Measurements from ENCODE around the gene KLK11.

Gene KLK11

DNA sequence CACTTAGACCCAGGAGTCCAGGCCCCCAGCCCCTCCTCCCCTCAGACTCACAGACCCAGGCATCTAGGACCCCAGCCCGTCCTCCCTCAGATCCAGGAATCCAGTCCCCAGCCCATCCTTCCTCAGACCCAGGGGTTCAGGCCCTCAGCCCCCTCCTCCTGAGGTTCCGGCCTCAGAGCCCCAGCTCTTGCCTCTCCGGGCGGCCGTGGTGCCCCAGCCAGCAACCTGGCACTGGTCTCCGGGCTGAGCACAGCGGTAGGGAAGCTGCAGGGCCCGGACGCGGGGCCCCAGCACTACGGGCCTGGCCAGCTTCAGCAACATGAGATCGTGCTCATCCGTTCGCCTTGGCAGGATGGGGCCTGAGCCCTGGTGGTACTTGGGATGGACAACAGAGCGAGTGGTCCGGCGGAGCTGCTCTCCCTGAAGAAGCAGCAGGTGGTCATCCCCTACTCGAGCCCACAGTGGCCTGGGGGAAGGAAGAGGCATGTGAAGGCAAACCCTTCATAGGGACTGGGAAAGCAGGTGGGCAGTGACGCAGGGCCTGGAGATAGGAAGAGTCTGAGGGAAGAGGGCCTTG is 10.6 kb downstream of the KLK11 start:
- no peak for ATAC-seq
- TF ChIP-seq CSDC2 (CRISPR knock-in tag; IDR thresholded peaks at IDR 0.05), result no peak
- no peak for TF ChIP-seq ZC3H10 (CRISPR knock-in tag; IDR thresholded peaks at IDR 0.05)
- no peak for TF ChIP-seq ISL1 (CRISPR knock-in tag; IDR thresholded peaks at IDR 0.05)
- TF ChIP-seq, protein P1, sequence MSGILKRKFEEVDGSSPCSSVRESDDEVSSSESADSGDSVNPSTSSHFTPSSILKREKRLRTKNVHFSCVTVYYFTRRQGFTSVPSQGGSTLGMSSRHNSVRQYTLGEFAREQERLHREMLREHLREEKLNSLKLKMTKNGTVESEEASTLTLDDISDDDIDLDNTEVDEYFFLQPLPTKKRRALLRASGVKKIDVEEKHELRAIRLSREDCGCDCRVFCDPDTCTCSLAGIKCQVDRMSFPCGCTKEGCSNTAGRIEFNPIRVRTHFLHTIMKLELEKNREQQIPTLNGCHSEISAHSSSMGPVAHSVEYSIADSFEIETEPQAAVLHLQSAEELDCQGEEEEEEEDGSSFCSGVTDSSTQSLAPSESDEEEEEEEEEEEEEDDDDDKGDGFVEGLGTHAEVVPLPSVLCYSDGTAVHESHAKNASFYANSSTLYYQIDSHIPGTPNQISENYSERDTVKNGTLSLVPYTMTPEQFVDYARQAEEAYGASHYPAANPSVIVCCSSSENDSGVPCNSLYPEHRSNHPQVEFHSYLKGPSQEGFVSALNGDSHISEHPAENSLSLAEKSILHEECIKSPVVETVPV (CRISPR knock-in tag; IDR thresholded peaks at IDR 0.05), result no peak
- no peak for TF ChIP-seq ZNF565 (CRISPR knock-in tag; conservative IDR thresholded peaks at IDR 0.05; ENCODE audit: low read depth)
- no peak for TF ChIP-seq CREB5 (CRISPR knock-in tag; IDR thresholded peaks at IDR 0.05; ENCODE audit: low read depth)
- TF ChIP-seq ESRRG (CRISPR knock-in tag; IDR thresholded peaks at IDR 0.05), result no peak
- TF ChIP-seq GLIS3 (CRISPR knock-in tag; IDR thresholded peaks at IDR 0.05), result no peak
- TF ChIP-seq ZNF70 (CRISPR knock-in tag; IDR thresholded peaks at IDR 0.05), result no peak
- TF ChIP-seq BACH2 (CRISPR knock-in tag; IDR thresholded peaks at IDR 0.05; ENCODE audit: borderline replicate concordance), result no peak
- TF ChIP-seq TCF4 (CRISPR knock-in tag; IDR thresholded peaks at IDR 0.05; ENCODE audit: borderline replicate concordance), result no peak
- TF ChIP-seq, protein P2, sequence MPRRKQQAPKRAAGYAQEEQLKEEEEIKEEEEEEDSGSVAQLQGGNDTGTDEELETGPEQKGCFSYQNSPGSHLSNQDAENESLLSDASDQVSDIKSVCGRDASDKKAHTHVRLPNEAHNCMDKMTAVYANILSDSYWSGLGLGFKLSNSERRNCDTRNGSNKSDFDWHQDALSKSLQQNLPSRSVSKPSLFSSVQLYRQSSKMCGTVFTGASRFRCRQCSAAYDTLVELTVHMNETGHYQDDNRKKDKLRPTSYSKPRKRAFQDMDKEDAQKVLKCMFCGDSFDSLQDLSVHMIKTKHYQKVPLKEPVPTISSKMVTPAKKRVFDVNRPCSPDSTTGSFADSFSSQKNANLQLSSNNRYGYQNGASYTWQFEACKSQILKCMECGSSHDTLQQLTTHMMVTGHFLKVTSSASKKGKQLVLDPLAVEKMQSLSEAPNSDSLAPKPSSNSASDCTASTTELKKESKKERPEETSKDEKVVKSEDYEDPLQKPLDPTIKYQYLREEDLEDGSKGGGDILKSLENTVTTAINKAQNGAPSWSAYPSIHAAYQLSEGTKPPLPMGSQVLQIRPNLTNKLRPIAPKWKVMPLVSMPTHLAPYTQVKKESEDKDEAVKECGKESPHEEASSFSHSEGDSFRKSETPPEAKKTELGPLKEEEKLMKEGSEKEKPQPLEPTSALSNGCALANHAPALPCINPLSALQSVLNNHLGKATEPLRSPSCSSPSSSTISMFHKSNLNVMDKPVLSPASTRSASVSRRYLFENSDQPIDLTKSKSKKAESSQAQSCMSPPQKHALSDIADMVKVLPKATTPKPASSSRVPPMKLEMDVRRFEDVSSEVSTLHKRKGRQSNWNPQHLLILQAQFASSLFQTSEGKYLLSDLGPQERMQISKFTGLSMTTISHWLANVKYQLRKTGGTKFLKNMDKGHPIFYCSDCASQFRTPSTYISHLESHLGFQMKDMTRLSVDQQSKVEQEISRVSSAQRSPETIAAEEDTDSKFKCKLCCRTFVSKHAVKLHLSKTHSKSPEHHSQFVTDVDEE (CRISPR knock-in tag; IDR thresholded peaks at IDR 0.05), result no peak
- TF ChIP-seq SNAI2 (CRISPR knock-in tag; IDR thresholded peaks at IDR 0.05), result no peak
- TF ChIP-seq OSR1 (CRISPR knock-in tag; IDR thresholded peaks at IDR 0.05), result no peak
- no peak for TF ChIP-seq TOX (CRISPR knock-in tag; IDR thresholded peaks at IDR 0.05; ENCODE audit: borderline replicate concordance)
- TF ChIP-seq ZNF8 (CRISPR knock-in tag; IDR thresholded peaks at IDR 0.05), result no peak
- no peak for TF ChIP-seq RARB (CRISPR knock-in tag; IDR thresholded peaks at IDR 0.05)

DNA sequence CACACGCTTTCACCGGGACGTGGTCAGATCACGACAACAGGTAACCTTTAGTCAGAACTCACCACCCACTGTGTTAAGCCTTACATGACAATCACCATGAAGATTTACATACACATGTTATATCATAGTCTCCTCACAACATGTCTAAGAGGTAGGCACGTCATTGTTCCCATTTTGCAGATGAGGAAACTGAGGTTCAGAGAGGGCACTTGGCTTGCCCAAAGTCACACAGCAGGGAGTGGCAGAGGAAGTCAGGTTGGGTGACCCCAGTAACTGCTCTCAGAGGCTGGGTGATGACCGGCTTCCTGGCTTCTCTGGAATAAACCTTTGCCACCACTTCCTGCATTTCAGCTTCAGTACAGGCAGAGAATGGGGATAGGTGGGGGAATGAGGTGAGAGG is 12.2 kb downstream of the KLK11 start:
- no peak for TF ChIP-seq POU6F1 (CRISPR knock-in tag; IDR thresholded peaks at IDR 0.05; ENCODE audit: borderline replicate concordance, low read depth)
- no peak for TF ChIP-seq ZFP3 (CRISPR knock-in tag; IDR thresholded peaks at IDR 0.05)
- no peak for TF ChIP-seq ZNF8 (CRISPR knock-in tag; IDR thresholded peaks at IDR 0.05)
- no peak for TF ChIP-seq ZNF565 (CRISPR knock-in tag; conservative IDR thresholded peaks at IDR 0.05; ENCODE audit: low read depth)
- no peak for TF ChIP-seq PATZ1 (CRISPR knock-in tag; IDR thresholded peaks at IDR 0.05; ENCODE audit: borderline replicate concordance)
- no peak for TF ChIP-seq GLIS3 (CRISPR knock-in tag; IDR thresholded peaks at IDR 0.05)
- no peak for TF ChIP-seq RARB (CRISPR knock-in tag; IDR thresholded peaks at IDR 0.05)
- no peak for TF ChIP-seq OSR1 (CRISPR knock-in tag; IDR thresholded peaks at IDR 0.05)
- no peak for TF ChIP-seq TCF4 (CRISPR knock-in tag; IDR thresholded peaks at IDR 0.05; ENCODE audit: borderline replicate concordance)
- no peak for TF ChIP-seq TOX (CRISPR knock-in tag; IDR thresholded peaks at IDR 0.05; ENCODE audit: borderline replicate concordance)
- TF ChIP-seq ZFP30 (CRISPR knock-in tag; IDR thresholded peaks at IDR 0.05), result no peak
- no peak for TF ChIP-seq ISL1 (CRISPR knock-in tag; IDR thresholded peaks at IDR 0.05)
- TF ChIP-seq ARNTL (CRISPR knock-in tag; IDR thresholded peaks at IDR 0.05; ENCODE audit: borderline replicate concordance, low read depth), result no peak
- TF ChIP-seq ZNF70 (CRISPR knock-in tag; IDR thresholded peaks at IDR 0.05), result no peak
- ATAC-seq, result no peak
